HG03442 (cell line): ENCODE results near the gene ATP1A2.
"Not testable (repeated sequence)": the region's sequence is repeated elsewhere in the genome, so short reads cannot be mapped to it uniquely, and the experiment has no call there.

Source experiments
- ATAC-seq: cut with Tn5 transposase; IDR thresholded peaks from one replicate; pipeline ENCODE4 v1.9.1; 2021; ENCODE audit warnings: mild to moderate bottlenecking, moderate library complexity; ENCODE audit not compliant: unreplicated experiment

ATP1A2 gene

GRCh38 chr1:160122978-160123495 is 7.5 kb downstream of the ATP1A2 start:
- ATAC-seq: no peak

- no peak for ATAC-seq
Observed at GRCh38 chr1:160123726-160124125, 8.2 kb downstream of the ATP1A2 start.

GRCh38 chr1:160124705-160125478 is 9.3 kb downstream of the ATP1A2 start:
- no peak for ATAC-seq

DNA sequence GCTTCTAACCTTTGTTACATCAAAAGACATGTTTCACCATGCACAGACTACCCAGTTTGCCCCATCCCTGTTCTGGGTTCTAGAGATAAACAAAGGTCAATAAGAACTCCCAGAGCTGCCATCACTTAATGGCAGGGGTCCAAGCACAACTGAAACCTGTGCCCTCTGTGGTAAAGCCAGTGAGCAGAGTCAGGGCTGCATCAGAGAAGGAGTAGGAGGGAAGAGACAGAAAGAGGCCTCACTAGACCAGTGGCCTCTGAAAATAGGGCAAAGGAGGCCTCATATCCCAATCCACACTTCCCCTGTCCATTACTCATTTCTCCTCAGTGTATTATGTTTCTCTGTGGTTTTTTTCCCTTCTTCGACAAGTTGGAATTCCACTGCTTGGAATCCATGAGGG is 10.2 kb downstream of the ATP1A2 start:
- no peak for ATAC-seq

DNA sequence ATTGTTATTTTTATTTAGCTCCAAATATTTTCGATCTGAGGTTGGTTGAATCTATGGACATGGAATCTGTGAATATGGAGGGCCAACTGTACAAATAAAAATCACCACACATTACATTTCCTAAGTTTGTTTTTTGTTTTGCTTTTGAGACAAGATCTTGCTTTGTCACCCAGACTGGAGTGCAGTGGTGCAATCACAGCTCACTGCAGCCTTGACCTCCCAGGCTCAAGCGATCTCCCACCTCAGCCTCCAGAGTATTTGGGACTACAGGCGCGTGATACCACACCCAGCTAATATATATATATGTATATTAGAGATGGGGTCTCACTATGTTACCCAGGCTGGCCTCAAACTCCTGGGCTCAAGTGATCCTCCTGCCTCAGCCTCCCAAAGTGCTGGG is 10.8 kb downstream of the ATP1A2 start:
- ATAC-seq: not testable (repeated sequence)

DNA sequence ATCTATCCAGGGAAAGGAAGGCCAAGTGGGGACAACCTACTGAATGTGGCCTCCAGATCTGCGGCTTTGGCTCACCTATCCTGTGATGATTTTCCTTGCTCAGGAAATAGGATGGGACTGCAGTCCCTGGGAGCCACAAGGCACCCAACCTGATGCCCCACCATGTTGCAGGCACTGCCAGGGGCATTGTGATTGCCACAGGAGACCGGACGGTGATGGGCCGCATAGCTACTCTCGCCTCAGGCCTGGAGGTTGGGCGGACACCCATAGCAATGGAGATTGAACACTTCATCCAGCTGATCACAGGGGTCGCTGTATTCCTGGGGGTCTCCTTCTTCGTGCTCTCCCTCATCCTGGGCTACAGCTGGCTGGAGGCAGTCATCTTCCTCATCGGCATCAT is 11.8 kb downstream of the ATP1A2 start:
- no peak for ATAC-seq

DNA sequence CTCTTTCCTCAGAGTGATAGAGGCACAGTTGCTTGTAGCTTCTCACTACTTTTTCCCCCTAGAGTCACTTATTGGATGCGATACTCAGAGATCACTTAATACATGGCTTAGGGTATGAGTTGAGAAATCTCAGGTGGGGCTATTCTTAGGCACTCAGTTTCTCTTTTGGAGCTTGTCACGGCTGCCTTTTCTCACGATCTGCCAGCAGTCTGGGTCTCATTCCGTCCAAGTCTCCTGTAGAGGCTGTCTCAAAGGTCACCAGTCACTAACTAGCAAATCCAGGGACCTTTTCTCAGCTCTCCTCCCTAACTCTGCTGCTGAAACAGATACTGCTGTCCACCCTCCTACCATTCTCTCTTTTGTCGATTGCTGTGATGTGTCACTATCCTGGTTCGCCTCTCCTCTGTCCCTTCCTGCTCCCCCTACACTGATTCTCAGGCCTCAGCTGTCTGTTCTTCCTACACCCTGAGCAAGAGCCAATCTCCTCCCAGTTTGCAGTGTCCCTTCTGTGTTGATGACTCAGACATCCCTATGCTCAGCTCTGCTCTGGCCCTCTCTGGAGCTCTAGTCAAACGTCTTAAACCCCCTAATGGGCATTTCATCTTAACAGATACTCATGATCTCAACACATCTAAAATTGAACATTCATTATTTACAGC is 12.4 kb downstream of the ATP1A2 start:
- ATAC-seq: no peak

DNA sequence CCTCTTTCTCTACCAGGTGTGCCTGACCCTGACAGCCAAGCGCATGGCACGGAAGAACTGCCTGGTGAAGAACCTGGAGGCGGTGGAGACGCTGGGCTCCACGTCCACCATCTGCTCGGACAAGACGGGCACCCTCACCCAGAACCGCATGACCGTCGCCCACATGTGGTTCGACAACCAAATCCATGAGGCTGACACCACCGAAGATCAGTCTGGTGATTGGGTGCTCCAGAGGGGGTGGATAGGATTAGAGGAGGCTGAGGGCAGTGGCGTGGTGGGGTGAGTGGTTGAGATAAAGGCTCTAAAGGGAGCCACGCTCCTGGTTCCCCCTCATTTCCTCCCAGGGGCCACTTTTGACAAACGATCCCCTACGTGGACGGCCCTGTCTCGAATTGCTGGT is 13.1 kb downstream of the ATP1A2 start:
- no peak for ATAC-seq

DNA sequence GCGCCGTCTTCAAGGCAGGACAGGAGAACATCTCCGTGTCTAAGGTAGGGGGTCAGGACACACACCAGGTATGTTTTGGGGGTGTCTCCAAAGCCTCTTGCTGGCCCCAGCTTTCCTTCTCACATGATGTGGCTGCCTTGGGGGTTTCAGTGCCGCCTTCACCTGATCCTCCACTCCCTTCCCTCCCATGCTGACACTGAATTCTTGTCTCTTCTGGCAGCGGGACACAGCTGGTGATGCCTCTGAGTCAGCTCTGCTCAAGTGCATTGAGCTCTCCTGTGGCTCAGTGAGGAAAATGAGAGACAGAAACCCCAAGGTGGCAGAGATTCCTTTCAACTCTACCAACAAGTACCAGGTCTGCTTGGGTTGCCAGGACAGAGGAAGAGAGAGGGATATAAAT is 13.5 kb downstream of the ATP1A2 start:
- no peak for ATAC-seq

GRCh38 chr1:160129558-160129957 is 14.0 kb downstream of the ATP1A2 start:
- ATAC-seq: no peak

GRCh38 chr1:160129966-160130365 is 14.4 kb downstream of the ATP1A2 start:
- ATAC-seq: no peak

DNA sequence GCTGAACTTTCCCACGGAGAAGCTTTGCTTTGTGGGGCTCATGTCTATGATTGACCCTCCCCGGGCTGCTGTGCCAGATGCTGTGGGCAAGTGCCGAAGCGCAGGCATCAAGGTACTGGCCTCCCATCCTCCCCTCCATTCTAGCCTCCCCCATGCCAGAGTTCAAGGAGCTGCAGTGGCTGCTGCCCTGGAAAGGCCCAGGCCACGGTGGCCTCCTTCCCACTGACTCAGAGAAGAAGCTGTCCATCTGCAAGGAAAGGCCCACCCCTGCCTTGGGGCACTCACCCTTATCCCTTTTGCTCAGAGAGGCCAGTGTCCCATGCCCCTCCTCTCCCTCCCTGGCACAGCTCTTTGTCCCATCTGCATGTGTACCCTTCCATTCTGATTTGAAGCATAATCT is 14.9 kb downstream of the ATP1A2 start:
- ATAC-seq: no peak

- no peak for ATAC-seq
Observed at GRCh38 chr1:160130939-160131338, 15.4 kb downstream of the ATP1A2 start.

DNA sequence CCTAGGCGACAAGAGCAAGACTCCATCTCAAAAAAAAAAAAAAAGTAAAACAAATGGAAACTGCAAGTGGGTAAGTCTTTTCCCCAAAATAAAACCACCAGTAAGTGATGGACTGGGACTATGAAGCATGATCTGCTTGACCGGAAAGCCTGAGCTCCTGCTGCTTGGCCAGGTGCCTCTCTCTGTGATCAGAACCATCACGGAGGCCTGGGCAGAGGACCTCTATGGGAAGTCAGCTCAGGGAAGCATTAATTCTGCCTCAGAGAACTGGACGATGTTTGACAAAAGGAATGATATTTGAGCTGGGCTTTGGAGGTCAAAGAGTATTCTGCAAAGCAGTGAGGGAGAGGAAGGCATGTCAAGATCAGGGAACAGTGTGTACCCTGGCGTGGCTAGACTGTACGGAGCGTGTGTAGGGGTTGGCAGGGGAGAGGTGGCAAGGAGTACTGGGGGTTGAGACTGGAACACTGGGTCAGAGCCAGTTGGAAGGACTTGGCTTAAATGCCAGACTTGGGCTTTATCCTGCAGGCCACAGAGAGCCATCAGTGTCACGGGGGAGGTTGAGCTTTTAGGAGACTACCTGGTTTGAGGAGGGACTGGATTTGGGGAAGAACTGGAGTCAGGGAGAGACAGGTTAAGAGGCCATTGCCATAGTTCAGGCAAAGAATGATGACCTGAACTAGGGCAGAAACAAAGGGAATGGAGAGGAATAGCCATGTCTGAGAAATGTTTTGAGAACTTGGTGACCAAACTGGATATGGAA is 16.4 kb downstream of the ATP1A2 start:
- no peak for ATAC-seq

- ATAC-seq: no peak
Observed at GRCh38 chr1:160133990-160134770, 18.6 kb downstream of the ATP1A2 start.

- ATAC-seq: no peak
Observed at GRCh38 chr1:160134791-160135572, 19.4 kb downstream of the ATP1A2 start.

- no peak for ATAC-seq
Observed at GRCh38 chr1:160136121-160136925, 20.8 kb downstream of the ATP1A2 start.

DNA sequence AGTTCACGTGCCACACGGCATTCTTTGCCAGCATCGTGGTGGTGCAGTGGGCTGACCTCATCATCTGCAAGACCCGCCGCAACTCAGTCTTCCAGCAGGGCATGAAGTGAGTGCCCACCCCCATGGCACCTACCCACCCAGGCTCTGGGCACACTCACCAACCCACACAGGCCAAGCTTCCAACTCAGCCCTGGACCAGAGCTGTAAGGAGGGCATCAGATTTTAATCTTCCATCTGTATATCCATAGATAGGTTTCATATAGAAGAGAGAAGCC is 21.3 kb downstream of the ATP1A2 start:
- ATAC-seq: no peak

GRCh38 chr1:160137216-160137862 is 21.8 kb downstream of the ATP1A2 start:
- no peak for ATAC-seq
